Measurements from ENCODE around the gene ZNF705A.

The ZNF705A gene

DNA sequence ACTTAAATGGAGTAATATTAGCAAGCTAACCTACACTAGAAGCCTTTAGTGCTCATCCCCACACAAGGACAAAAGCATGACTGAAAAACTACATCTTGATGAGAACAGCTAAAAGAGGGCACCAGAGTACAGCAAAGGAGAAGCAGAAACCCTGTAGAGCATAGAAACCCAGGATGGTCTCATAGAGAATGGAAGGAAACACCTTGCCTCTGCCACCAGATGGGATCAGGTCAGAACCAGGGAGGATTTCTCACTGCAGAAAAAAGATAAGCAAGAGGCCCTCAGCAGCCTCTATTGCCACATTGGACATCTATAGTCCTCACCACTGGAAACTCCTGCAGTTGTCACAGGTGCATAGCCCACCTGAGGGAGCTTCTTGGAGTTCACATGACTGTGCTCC, 13.6 kb upstream of the ZNF705A start:
- Histone ChIP-seq H3K36me3 (ENCODE audit: control insufficient read depth, low read length) (no peaks in the 10 kb centered on the region), H3K9me3 (ENCODE audit: control insufficient read depth, insufficient read depth, low read length) (no peaks in the 10 kb centered on the region), H3K27ac (ENCODE audit: low read depth, low read length) (no peak overlapping the region), H3K4me3 (ENCODE audit: low read length) (no peak overlapping the region), H3K4me2 (ENCODE audit: low read length) (no peak overlapping the region), H3K4me1 (ENCODE audit: control insufficient read depth, low read length) (no peaks in the 10 kb centered on the region), H4K20me1 (ENCODE audit: control insufficient read depth, insufficient read depth, low read depth, low read length) (no peaks in the 10 kb centered on the region), H3K79me2 (ENCODE audit: control insufficient read depth, low read length) (no peaks in the 10 kb centered on the region), H3F3A (ENCODE audit: control insufficient read depth, insufficient read depth) (no peaks in the 10 kb centered on the region), H3K9me2 (replicated peaks; ENCODE audit: control insufficient read depth, low read length) (no peaks in the 10 kb centered on the region), H3K27me3 (ENCODE audit: control insufficient read depth, low read length) (no peaks in the 10 kb centered on the region)
- no peak for TF ChIP-seq EZH2phosphoT487 (IDR thresholded peaks at IDR 0.05; ENCODE audit: borderline replicate concordance, low read length)
- TF ChIP-seq, protein P1, sequence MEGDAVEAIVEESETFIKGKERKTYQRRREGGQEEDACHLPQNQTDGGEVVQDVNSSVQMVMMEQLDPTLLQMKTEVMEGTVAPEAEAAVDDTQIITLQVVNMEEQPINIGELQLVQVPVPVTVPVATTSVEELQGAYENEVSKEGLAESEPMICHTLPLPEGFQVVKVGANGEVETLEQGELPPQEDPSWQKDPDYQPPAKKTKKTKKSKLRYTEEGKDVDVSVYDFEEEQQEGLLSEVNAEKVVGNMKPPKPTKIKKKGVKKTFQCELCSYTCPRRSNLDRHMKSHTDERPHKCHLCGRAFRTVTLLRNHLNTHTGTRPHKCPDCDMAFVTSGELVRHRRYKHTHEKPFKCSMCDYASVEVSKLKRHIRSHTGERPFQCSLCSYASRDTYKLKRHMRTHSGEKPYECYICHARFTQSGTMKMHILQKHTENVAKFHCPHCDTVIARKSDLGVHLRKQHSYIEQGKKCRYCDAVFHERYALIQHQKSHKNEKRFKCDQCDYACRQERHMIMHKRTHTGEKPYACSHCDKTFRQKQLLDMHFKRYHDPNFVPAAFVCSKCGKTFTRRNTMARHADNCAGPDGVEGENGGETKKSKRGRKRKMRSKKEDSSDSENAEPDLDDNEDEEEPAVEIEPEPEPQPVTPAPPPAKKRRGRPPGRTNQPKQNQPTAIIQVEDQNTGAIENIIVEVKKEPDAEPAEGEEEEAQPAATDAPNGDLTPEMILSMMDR (IDR thresholded peaks at IDR 0.05; ENCODE audit: low read depth, low read length, poor library complexity, severe bottlenecking), result no peak

GRCh38 chr12:8145754-8146441, 10.9 kb upstream of the ZNF705A start:
- Histone ChIP-seq H3K9me3 (ENCODE audit: control insufficient read depth, insufficient read depth, low read length) (no peaks in the 10 kb centered on the region), H3K4me3 (ENCODE audit: low read length) (no peak overlapping the region), H4K20me1 (ENCODE audit: control insufficient read depth, insufficient read depth, low read depth, low read length) (no peaks in the 10 kb centered on the region), H3K79me2 (ENCODE audit: control insufficient read depth, low read length) (no peaks in the 10 kb centered on the region), H3F3A (ENCODE audit: control insufficient read depth, insufficient read depth) (no peaks in the 10 kb centered on the region), H3K4me2 (ENCODE audit: low read length) (no peak overlapping the region), H3K9me2 (replicated peaks; ENCODE audit: control insufficient read depth, low read length) (no peaks in the 10 kb centered on the region), H3K27ac (ENCODE audit: low read depth, low read length) (no peak overlapping the region), H3K36me3 (ENCODE audit: control insufficient read depth, low read length) (no peaks in the 10 kb centered on the region), H3K4me1 (ENCODE audit: control insufficient read depth, low read length) (no peaks in the 10 kb centered on the region), H3K27me3 (ENCODE audit: control insufficient read depth, low read length) (peaks cover 2% of the 10 kb centered on the region; the same call in 1 of the 2 replicates)
- TF ChIP-seq EZH2phosphoT487 (IDR thresholded peaks at IDR 0.05; ENCODE audit: borderline replicate concordance, low read length), result no peak
- TF ChIP-seq, protein P1 (IDR thresholded peaks at IDR 0.05; ENCODE audit: low read depth, low read length, poor library complexity, severe bottlenecking), result no peak

DNA sequence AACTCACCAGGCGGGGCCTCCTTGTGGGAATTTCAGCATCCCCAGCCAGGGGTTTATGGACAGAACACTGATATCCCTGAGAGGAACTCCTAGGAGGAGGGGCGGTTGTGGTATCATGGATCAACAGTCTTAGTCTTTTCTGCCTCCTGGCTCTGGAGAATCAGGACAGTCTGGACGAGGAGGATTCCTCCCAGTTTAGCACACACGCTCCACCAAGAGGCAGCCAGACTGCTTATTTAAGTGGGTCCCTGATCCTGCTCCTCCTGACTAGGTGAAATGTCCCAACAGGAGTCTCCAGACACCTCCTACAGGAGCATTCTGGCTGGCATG, 10.4 kb upstream of the ZNF705A start:
- Histone ChIP-seq H3K4me2 (ENCODE audit: low read length) (no peak overlapping the region), H3K27me3 (ENCODE audit: control insufficient read depth, low read length) (peaks cover 2% of the 10 kb centered on the region; the same call in 1 of the 2 replicates), H4K20me1 (ENCODE audit: control insufficient read depth, insufficient read depth, low read depth, low read length) (no peaks in the 10 kb centered on the region), H3K4me3 (ENCODE audit: low read length) (no peak overlapping the region), H3K9me2 (replicated peaks; ENCODE audit: control insufficient read depth, low read length) (no peaks in the 10 kb centered on the region), H3K27ac (ENCODE audit: low read depth, low read length) (no peak overlapping the region), H3K9me3 (ENCODE audit: control insufficient read depth, insufficient read depth, low read length) (no peaks in the 10 kb centered on the region), H3K4me1 (ENCODE audit: control insufficient read depth, low read length) (no peaks in the 10 kb centered on the region), H3K36me3 (ENCODE audit: control insufficient read depth, low read length) (no peaks in the 10 kb centered on the region), H3K79me2 (ENCODE audit: control insufficient read depth, low read length) (no peaks in the 10 kb centered on the region), H3F3A (ENCODE audit: control insufficient read depth, insufficient read depth) (no peaks in the 10 kb centered on the region)
- TF ChIP-seq, protein P1 (IDR thresholded peaks at IDR 0.05; ENCODE audit: low read depth, low read length, poor library complexity, severe bottlenecking), result no peak
